Embryonic facial prominence (tissue), 1 donor: ENCODE data around the gene SLC28A3.

Source experiments
- DNase-seq: peaks from one replicate; pipeline ENCODE4 v3.0.0-alpha.2; 2016; ENCODE audit errors: extremely low spot score

Gene SLC28A3

GRCh38 chr9:84297162-84297821 is 43.3 kb downstream of the SLC28A3 start:
- DNase-seq = no peak

- DNase-seq = no peak
Measured at GRCh38 chr9:84296146-84296843, 44.3 kb downstream of the SLC28A3 start.

GRCh38 chr9:84294241-84294950 is 46.2 kb downstream of the SLC28A3 start:
- no peak for DNase-seq

- DNase-seq = no peak
Measured at GRCh38 chr9:84293001-84293798, 47.4 kb downstream of the SLC28A3 start.

GRCh38 chr9:84285381-84285780 is 55.2 kb downstream of the SLC28A3 start:
- DNase-seq = no peak

- no peak for DNase-seq
Measured at GRCh38 chr9:84283946-84284345, 56.6 kb downstream of the SLC28A3 start.

GRCh38 chr9:84278130-84278529 is 62.4 kb downstream of the SLC28A3 start:
- DNase-seq = no peak

GRCh38 chr9:84277646-84278045 is 62.9 kb downstream of the SLC28A3 start:
- DNase-seq = no peak

- DNase-seq = no peak
Measured at GRCh38 chr9:84276741-84277140, 63.8 kb downstream of the SLC28A3 start.

GRCh38 chr9:84271921-84272556 is 68.5 kb downstream of the SLC28A3 start:
- DNase-seq = peak; percentile 40

- peak; percentile 94 for DNase-seq
Measured at GRCh38 chr9:84271531-84271900, 69.0 kb downstream of the SLC28A3 start.

- DNase-seq = no peak
Measured at GRCh38 chr9:84270847-84271530, 69.6 kb downstream of the SLC28A3 start.

- no peak for DNase-seq
Measured at GRCh38 chr9:84266087-84266561, 74.4 kb downstream of the SLC28A3 start.

- DNase-seq = no peak
Measured at GRCh38 chr9:84264307-84265029, 76.1 kb downstream of the SLC28A3 start.

GRCh38 chr9:84261070-84261746 is 79.3 kb downstream of the SLC28A3 start:
- peak; percentile 56 for DNase-seq

GRCh38 chr9:84258371-84258770 is 82.2 kb downstream of the SLC28A3 start:
- no peak for DNase-seq

GRCh38 chr9:84255696-84256095 is 84.9 kb downstream of the SLC28A3 start:
- DNase-seq = no peak

GRCh38 chr9:84254972-84255371 is 85.6 kb downstream of the SLC28A3 start:
- no peak for DNase-seq

- no peak for DNase-seq
Measured at GRCh38 chr9:84251921-84252320, 88.6 kb downstream of the SLC28A3 start.
